HG02623 (cell line): ENCODE measurements around the gene TAF11.
"Not testable (repeated sequence)": the region's sequence is repeated elsewhere in the genome, so short reads cannot be mapped to it uniquely, and the experiment has no call there.

ENCODE experiments used
- ATAC-seq: cut with Tn5 transposase; IDR thresholded peaks from one replicate; pipeline ENCODE4 v1.9.1; 2021; ENCODE audit warnings: moderate library complexity; ENCODE audit not compliant: unreplicated experiment

TAF11 gene

GRCh38 chr6:34867484-34867883 is 20.4 kb downstream of the TAF11 start:
- no peak for ATAC-seq

- no peak for ATAC-seq
Observed at GRCh38 chr6:34866509-34866908, 21.3 kb downstream of the TAF11 start.

DNA sequence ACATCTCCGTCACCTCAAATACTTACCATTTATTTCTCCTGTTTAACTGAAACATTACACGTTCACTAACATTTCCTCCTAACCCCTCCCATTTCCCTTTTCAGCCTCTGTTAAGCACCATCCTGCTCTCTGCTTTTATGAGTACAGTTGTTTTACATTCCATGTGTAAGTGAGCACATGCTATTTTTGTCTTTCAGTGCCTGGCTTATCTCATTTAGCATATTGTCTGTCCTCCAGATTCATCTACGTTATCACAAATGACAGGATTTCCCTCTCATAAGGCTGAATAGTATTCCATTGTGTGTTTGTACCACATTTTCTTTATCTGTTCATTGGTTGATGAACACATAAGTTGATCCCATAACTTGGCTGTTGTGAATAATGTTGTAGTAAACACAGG is 22.7 kb downstream of the TAF11 start:
- ATAC-seq = no peak

DNA sequence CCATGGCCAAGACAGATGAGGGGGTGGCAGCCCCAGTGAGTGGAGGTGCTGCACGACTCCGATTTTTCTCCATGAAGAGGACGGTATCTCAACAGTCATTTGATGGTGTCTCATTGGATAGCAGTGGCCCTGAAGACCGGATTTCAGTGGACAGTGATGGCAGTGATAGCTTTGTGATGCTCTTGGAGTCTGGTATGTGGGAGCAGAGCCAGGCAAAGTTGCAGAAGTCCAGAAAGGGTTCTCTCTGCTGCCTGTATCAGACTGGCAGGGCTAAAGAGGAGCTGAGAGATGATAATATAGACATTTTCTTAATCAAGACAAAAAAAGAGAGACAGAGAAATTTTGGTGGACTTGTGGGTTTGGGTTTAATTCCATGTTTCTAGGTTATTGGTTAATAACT is 23.8 kb downstream of the TAF11 start:
- ATAC-seq = no peak

GRCh38 chr6:34860776-34861175 is 27.1 kb downstream of the TAF11 start:
- no peak for ATAC-seq

DNA sequence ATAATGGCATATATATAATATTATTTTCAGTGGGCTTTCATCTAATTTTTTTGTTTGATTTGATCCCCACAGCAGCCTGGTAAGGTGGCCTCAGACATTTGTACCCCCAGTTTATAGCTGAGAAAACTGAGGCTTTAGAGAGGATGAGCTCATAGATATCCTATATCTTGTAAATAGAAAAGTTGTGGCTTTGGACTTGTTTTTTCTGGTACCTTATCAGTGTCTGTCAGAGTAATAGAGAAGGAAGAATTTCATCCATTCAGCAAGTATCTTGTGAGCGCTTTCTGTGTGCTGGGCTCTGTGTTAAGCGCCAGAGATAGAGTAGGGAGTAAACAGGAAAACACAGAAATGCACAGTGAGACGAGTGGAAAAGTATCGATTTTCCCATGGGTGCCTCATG is 27.9 kb downstream of the TAF11 start:
- ATAC-seq = no peak

- no peak for ATAC-seq
Observed at GRCh38 chr6:34858681-34859080, 29.2 kb downstream of the TAF11 start.

- ATAC-seq = no peak
Observed at GRCh38 chr6:34855463-34855862, 32.4 kb downstream of the TAF11 start.

- no peak for ATAC-seq
Observed at GRCh38 chr6:34852406-34853085, 35.3 kb downstream of the TAF11 start.

GRCh38 chr6:34851361-34851760 is 36.5 kb downstream of the TAF11 start:
- no peak for ATAC-seq

GRCh38 chr6:34849066-34849465 is 38.8 kb downstream of the TAF11 start:
- not testable (repeated sequence) for ATAC-seq

DNA sequence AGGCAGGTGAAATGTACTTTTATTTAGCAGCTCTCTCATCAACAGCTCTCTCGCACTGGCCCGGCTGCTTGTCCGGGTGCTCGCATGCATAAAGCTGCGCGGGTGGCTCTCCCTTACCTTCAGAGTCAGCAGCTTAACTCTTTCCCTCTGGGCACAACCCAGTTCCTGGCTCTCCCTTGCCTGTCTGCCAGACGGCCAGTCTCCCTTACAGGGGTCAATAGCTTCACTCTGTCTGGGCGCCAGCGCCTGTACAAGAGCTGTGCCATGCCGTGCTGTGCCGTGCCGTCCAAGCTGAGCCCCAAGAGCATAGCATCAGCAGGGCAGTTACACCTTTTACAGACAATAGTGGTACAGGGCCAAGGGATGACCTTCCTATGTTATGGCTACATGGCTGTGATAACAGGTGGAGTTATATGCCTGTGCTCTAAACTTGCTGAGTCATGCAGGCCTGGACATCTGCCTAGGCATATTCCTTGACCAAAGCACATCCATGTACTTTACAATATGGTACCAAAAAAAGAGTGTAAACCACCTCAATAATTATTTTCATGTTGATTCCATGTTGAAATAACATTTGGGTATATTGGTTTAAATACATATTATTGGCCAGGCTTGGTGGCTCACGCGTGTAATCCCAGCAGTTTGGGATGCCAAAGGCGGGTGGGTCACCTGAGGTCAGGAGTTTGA is 48.0 kb downstream of the TAF11 start:
- no peak for ATAC-seq

DNA sequence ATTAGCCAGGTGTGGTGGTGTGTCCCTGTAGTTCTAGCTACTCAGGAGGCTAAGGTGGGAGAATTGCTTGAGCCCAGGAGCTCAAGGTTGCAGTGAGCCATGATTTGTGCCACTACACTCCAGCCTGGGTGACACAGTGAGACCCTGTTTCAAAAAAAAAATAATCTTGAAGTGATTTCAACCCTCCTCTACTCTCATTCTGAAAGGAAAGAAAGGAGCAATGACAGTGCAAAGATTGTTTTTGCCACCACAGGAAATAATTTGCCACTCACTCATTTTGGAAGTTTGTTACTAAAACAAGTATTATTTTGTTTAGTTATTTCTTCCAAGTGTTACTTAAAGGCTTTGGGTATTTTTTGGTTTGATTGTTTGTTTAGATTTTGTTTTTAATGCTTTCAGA is 50.3 kb downstream of the TAF11 start:
- ATAC-seq = no peak

GRCh38 chr6:34836451-34836850 is 51.4 kb downstream of the TAF11 start:
- no peak for ATAC-seq

GRCh38 chr6:34836008-34836407 is 51.8 kb downstream of the TAF11 start:
- no peak for ATAC-seq

DNA sequence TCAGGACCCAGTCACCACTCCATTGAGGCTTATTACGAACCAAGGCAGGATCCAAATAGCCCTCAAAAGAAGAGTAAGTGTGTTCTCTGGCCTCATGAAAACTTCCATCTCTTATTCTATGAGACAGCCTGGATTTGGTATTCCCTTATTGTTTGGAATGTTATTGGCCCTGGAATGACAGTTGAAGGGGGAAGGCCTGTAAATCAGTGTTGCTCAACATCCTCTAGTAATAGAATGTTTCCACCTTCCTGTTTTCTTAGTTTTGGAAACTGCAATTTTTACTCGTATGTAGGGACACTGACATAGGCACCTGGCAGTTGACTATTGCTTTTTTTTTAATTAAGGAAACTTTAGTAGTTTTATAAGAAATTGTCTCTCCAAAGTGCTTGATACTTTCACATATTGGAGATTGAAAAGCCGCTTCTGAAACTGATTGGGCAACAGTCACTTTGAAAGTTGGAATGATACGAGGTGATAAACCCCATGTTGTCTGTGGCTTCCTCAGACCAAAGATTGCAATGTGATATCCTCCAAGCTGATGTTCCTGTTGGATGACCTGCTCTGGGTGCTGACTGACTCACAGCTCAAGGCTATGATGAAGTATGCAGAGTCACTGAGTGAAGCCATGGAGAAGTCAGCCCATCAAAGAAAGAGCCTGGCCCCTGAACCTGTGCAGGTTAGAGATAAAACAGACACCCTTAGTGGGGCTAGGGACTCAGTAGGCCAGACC is 52.9 kb downstream of the TAF11 start:
- ATAC-seq = no peak

DNA sequence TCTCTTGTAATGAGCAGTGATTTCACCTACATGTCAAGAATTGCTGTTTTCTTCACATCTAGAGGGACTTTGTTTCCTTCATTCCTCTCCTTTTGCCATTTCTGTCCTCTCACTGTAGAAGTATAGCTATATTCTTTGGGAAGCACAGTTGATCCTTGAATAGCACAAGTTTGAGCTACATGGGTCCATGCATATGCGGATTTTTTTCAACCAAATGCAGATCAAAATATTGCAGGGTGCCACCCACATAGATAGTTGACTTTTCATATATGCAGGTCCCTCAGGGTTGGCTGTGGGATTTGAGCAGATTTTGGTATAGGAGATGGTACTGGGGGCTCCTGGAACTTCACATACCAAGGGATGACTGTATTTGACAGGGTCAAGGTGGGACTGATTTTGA is 54.9 kb downstream of the TAF11 start:
- ATAC-seq = no peak

DNA sequence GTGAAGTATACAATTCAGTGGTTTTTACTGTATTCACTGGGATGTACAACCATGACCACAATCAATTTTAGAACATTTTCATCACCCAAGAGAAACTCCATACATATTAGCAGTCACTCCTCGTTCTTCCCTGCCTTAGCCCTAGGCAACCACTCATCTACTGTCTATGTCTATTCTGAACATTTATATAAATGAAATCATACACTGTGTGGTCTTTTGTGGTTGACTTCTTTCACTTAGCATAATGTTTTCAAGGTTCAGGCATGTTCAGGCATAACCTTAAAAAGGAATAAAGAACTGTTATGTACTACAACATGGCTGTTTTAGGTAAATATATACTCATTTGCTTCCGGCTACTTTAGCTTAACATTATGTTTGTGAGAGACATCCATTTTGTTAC is 58.7 kb downstream of the TAF11 start:
- no peak for ATAC-seq
